HFFc6 (cell line): ENCODE data around the gene ARHGEF25. TPM values are rescaled to one million over a fixed set of nuclear protein-coding genes. Genes with fewer than 3 reads are reported as not detected.

Experiments used
- DNase-seq: peaks from one replicate; pipeline ENCODE4 v3.0.0-alpha.2; 2018
- H3K27ac Mint-ChIP-seq: 2 replicates; pipeline ENCODE4 v1.8.0; 2020; ENCODE audit warnings: mild to moderate bottlenecking, mixed read lengths
- H3K27me3 Mint-ChIP-seq: 2 replicates; pipeline ENCODE4 v1.8.0; 2021; ENCODE audit warnings: mild to moderate bottlenecking, moderate library complexity, mixed read lengths; ENCODE audit not compliant: insufficient read depth
- H3K36me3 Mint-ChIP-seq: 2 replicates; pipeline ENCODE4 v1.8.0; 2021; ENCODE audit warnings: low read depth, mixed read lengths
- H3K4me1 Mint-ChIP-seq: 2 replicates; pipeline ENCODE4 v1.8.0; 2020; ENCODE audit warnings: low read depth, mixed read lengths
- H3K4me3 Mint-ChIP-seq: 2 replicates; pipeline ENCODE4 v1.8.0; 2020; ENCODE audit warnings: mild to moderate bottlenecking, moderate library complexity, mixed read lengths
- H3K9me3 Mint-ChIP-seq: 2 replicates; pipeline ENCODE4 v1.8.0; 2020; ENCODE audit warnings: mild to moderate bottlenecking, mixed read lengths
- total RNA-seq, 6 experiments: library from RNA; stranded (reverse); fragmentation: NEBNext Ultra II Directional; extraction: Animal tissue kit (Norgen Biotek cat#: 25700); gene quantifications; 2 replicates in 1 of 6; 3 replicates in 5 of 6; pipeline ENCODE4 v1.2.3, GENCODE V29; 2021
- TF ChIP-seq, protein P1 (sequence below): fragments of 200-600 bp; sonication (generic); IDR thresholded peaks from 2 replicates; pipeline ENCODE4 v1.5.0; 2021; ENCODE audit warnings: antibody characterized with exemption, mild to moderate bottlenecking

Gene ARHGEF25
- total RNA-seq, 6 experiments from 2014 or later, result 10.2 to 21.9 (median 11.9) TPM

DNA sequence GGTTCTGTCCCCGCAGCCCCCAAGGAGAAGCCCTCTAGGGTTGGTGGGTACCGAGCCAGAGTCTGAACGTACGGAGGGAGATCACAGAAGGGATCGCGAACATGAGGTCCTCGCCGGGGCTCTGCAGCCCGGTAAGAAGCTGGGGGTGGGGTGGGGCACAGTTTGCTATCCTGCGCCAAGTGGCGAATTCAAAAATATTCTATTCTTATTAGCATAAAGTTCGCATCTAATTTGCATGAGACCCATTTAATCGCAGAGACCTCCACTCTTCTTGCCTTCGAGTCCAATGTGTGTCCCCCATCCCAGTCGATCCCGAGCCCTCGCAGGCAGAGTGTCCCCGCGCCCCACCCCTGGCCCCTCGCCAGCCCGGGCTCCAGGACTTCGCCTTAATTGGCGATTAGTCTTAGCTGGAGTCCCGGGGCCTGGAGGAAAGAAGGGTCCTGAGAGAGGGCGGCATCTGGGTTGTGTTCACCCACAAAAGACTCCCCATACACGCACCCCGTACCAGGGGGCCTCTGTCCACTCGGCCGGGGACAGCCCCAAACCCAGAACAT is 604 bp upstream of the ARHGEF25 start:
- no peaks in the 10 kb centered on the region for H3K9me3 Mint-ChIP-seq
- peak overlapping the region; percentile 73 for H3K4me3 Mint-ChIP-seq
- H3K27ac Mint-ChIP-seq, result peak overlapping the region; percentile 24; the same call in 1 of the 2 replicates
- TF ChIP-seq, protein P1, sequence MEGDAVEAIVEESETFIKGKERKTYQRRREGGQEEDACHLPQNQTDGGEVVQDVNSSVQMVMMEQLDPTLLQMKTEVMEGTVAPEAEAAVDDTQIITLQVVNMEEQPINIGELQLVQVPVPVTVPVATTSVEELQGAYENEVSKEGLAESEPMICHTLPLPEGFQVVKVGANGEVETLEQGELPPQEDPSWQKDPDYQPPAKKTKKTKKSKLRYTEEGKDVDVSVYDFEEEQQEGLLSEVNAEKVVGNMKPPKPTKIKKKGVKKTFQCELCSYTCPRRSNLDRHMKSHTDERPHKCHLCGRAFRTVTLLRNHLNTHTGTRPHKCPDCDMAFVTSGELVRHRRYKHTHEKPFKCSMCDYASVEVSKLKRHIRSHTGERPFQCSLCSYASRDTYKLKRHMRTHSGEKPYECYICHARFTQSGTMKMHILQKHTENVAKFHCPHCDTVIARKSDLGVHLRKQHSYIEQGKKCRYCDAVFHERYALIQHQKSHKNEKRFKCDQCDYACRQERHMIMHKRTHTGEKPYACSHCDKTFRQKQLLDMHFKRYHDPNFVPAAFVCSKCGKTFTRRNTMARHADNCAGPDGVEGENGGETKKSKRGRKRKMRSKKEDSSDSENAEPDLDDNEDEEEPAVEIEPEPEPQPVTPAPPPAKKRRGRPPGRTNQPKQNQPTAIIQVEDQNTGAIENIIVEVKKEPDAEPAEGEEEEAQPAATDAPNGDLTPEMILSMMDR, result no peak
- no peak for DNase-seq
- H3K27me3 Mint-ChIP-seq, result peaks cover 4% of the 10 kb centered on the region
- H3K4me1 Mint-ChIP-seq, result peaks cover 16% of the 10 kb centered on the region
- peaks cover under 1% of the 10 kb centered on the region; the same call in 1 of the 2 replicates for H3K36me3 Mint-ChIP-seq

DNA sequence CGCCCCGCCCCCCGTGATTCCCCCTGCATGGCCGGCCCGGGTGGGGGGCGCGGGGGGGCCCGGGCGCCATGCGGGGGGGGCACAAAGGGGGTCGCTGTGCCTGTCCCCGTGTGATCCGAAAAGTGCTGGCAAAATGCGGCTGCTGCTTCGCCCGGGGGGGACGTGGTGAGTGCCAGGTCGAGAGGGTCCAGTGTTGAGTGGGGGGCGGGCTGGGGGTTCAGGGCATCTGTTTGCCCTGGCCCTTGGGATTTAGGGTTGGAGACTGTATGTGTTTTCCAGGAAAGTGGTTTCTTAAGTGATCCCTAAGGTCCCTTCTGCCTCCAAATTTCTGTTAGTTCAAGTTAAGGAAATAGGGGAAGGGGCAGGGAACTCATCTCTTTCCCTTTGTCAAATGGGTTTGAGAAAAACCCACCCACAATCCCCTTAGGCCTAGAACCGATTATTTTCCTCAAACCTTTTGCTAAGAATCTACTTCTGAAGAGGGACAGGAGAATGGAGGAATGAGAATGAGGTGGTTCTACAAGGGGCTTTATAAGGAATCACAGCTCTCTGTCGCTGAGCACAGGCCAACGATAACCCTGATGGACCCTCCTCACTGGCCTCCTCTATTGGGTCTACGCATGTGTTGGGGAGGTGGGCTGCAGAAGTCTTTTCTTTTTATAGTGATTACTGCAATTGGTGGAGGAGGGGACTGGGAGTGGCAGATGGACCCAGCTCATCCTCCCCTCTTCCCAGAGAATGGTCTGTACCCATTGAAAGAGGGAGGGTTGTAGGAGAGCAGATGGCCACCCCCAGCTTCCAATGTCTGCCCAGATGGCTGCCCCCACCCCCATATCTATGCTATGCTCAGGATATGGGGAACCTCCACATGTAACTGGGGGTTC is 834 bp downstream of the ARHGEF25 start:
- Mint-ChIP-seq H3K9me3 (no peaks in the 10 kb centered on the region), H3K4me3 (peak overlapping the region; percentile 81), H3K36me3 (peaks cover 13% of the 10 kb centered on the region), H3K4me1 (peaks cover 20% of the 10 kb centered on the region), H3K27ac (no peak overlapping the region), H3K27me3 (peaks cover 3% of the 10 kb centered on the region; the same call in 1 of the 2 replicates)
- no peak for DNase-seq
- TF ChIP-seq, protein P1, result no peak

DNA sequence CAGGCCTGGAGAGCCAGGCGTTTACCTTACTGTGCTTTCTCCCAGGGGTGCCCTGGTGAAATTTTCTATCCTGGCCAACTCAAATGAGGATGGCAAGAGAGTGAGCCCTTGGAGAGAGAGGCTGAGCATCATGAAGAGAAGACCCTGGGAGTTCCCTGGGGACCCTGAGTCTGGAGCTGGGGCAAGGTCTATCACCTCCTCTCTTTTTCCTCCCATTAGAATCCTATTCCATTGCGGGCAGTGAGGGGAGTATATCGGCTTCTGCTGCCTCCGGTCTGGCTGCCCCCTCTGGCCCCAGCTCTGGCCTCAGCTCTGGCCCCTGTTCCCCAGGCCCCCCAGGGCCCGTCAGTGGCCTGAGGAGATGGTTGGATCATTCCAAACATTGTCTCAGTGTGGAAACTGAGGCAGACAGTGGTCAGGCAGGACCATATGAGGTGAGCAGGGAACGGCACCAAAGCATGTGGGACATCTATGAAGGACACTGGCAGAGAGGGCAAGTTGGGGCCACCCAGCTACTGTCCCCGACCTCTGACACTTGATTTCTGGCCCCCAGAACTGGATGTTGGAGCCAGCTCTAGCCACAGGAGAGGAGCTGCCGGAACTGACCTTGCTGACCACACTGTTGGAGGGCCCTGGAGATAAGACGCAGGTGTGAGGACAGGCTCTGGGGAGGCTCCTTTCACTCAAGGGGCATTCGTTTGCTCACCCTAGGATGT is 1.6 kb downstream of the ARHGEF25 start:
- H3K27me3 Mint-ChIP-seq, result peaks cover 3% of the 10 kb centered on the region; the same call in 1 of the 2 replicates
- TF ChIP-seq, protein P1, result no peak
- peaks cover 20% of the 10 kb centered on the region for H3K4me1 Mint-ChIP-seq
- H3K36me3 Mint-ChIP-seq, result peaks cover 13% of the 10 kb centered on the region
- H3K4me3 Mint-ChIP-seq, result no peak overlapping the region
- DNase-seq, result no peak
- H3K9me3 Mint-ChIP-seq, result no peaks in the 10 kb centered on the region
- H3K27ac Mint-ChIP-seq, result no peak overlapping the region

DNA sequence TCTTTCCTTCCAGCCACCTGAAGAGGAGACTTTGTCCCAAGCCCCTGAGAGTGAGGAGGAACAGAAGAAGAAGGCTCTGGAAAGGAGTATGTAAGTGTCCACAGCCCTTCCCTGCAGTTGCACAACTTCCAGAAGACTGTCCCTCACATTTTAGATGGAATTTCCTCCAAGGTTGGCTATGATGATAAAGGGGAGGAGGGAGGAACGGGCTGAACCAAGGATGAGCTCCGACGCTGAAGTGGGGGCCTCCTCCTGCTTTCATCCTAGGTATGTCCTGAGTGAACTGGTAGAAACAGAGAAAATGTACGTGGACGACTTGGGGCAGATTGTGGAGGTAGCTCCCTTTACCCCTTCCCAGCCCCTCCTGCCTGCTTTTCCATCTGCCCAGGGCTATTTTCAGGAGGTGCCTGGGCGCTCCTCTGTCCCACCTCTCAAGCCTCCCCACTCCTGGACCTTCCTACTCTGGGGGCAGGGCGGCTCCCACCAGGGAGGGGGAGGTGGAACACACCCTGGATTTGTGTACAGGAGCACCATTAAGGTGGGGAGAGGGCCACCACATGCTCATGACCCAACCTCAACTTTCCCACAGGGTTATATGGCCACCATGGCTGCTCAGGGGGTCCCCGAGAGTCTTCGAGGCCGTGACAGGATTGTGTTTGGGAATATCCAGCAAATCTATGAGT is 2.3 kb downstream of the ARHGEF25 start:
- TF ChIP-seq, protein P1, result no peak
- peaks cover 20% of the 10 kb centered on the region for H3K4me1 Mint-ChIP-seq
- H3K27me3 Mint-ChIP-seq, result peaks cover 3% of the 10 kb centered on the region; the same call in 1 of the 2 replicates
- H3K9me3 Mint-ChIP-seq, result no peaks in the 10 kb centered on the region
- peaks cover 13% of the 10 kb centered on the region for H3K36me3 Mint-ChIP-seq
- H3K4me3 Mint-ChIP-seq, result no peak overlapping the region
- no peak for DNase-seq
- H3K27ac Mint-ChIP-seq, result no peak overlapping the region
